ENCODE results near the gene TEX13A.

TEX13A gene, protein sequence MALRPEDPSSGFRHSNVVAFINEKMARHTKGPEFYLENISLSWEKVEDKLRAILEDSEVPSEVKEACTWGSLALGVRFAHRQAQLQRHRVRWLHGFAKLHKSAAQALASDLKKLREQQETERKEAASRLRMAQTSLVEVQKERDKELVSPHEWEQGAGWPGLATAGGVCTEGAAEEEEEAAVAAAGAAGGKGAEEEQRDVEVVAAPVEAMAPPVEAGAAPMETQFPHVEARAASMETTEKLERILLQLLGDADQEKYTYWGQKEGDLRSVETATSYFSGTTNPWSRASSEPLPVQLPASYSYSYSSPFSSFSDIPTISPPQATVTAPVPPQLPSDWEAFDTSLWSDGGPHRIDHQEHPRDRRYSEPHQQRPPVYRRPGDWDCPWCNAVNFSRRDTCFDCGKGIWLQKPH

DNA sequence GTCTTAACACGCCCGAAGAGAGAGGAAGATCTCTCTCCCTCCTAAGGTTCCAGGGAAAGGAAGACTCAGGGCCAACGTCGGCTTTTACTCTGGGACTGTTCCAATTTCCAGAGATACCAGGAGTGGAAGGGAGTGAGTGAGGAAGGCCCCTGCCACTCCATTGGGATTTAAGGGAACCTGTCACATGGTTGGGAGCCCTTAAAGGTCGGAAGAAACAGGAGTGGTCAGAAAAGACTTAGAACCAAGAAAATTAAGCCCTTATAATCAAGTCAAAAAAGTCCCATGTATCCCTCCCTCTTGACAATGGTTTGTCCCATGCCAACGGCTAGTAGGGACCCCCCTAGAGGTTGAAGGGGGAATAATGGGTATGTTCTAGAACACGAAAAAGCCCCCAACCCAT, at the start of gene TEX13A:
TSS of gene TEX13A (minus strand) at position 59 of the 400 bp plus-strand sequence. CDS start 297 bp downstream, outside the sequence.
- Histone ChIP-seq H3K36me3 (no peaks in the 10 kb centered on the region), H3K27ac (no peak within 1 kb of the TSS), H3K4me3 (ENCODE audit: low read depth in 1 of 2, low read length in 1 of 2) (no peak within 1 kb of the TSS), H3K4me1 (ENCODE audit: control insufficient read depth in 1 of 2, insufficient read depth in 1 of 2, low read depth in 1 of 2, low read length in 1 of 2) (no peaks in the 10 kb centered on the region), H3K27me3 (no peaks in the 10 kb centered on the region), H3K9me3 (no peaks in the 10 kb centered on the region)
- TF ChIP-seq, protein P1, sequence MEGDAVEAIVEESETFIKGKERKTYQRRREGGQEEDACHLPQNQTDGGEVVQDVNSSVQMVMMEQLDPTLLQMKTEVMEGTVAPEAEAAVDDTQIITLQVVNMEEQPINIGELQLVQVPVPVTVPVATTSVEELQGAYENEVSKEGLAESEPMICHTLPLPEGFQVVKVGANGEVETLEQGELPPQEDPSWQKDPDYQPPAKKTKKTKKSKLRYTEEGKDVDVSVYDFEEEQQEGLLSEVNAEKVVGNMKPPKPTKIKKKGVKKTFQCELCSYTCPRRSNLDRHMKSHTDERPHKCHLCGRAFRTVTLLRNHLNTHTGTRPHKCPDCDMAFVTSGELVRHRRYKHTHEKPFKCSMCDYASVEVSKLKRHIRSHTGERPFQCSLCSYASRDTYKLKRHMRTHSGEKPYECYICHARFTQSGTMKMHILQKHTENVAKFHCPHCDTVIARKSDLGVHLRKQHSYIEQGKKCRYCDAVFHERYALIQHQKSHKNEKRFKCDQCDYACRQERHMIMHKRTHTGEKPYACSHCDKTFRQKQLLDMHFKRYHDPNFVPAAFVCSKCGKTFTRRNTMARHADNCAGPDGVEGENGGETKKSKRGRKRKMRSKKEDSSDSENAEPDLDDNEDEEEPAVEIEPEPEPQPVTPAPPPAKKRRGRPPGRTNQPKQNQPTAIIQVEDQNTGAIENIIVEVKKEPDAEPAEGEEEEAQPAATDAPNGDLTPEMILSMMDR (IDR thresholded peaks at IDR 0.05), result no peak

- Histone ChIP-seq H3K4me1 (ENCODE audit: control insufficient read depth in 1 of 2, insufficient read depth in 1 of 2, low read depth in 1 of 2, low read length in 1 of 2) (no peaks in the 10 kb centered on the region), H3K4me3 (ENCODE audit: low read depth in 1 of 2, low read length in 1 of 2) (no peak overlapping the region), H3K27me3 (no peaks in the 10 kb centered on the region), H3K27ac (no peak overlapping the region), H3K9me3 (no peaks in the 10 kb centered on the region), H3K36me3 (no peaks in the 10 kb centered on the region)
- TF ChIP-seq, protein P1 (IDR thresholded peaks at IDR 0.05), result no peak
Observed at GRCh38 chrX:105269386-105269785, 48.9 kb upstream of the TEX13A start.

DNA sequence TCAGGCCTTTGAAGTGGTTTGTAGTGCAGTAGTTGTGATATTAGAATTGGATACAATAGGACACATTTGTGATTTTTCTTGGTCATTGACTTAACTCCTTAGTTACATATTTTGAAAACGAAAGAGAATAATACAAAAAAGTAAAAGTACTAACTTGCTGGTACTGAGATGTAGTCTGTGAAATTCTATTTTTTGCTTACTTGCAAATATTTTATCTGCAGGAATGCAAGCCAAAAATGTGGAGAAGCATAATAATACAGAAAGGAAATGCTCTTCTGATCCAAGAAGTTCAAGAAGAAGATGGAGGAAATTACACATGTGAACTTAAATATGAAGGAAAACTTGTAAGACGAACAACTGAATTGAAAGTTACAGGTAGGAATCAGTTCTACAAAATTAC, 46.7 kb upstream of the TEX13A start:
- no peak overlapping the region for H3K27ac ChIP-seq
- no peaks in the 10 kb centered on the region for H3K36me3 ChIP-seq
- H3K27me3 ChIP-seq, result no peaks in the 10 kb centered on the region
- TF ChIP-seq, protein P1 (IDR thresholded peaks at IDR 0.05), result no peak
- no peaks in the 10 kb centered on the region for H3K4me1 ChIP-seq (ENCODE audit: control insufficient read depth in 1 of 2, insufficient read depth in 1 of 2, low read depth in 1 of 2, low read length in 1 of 2)
- no peaks in the 10 kb centered on the region for H3K9me3 ChIP-seq
- H3K4me3 ChIP-seq (ENCODE audit: low read depth in 1 of 2, low read length in 1 of 2), result no peak overlapping the region

GRCh38 chrX:105266456-105266855, 46.0 kb upstream of the TEX13A start:
- Histone ChIP-seq H3K27me3 (no peaks in the 10 kb centered on the region), H3K4me3 (ENCODE audit: low read depth in 1 of 2, low read length in 1 of 2) (no peak overlapping the region), H3K4me1 (ENCODE audit: control insufficient read depth in 1 of 2, insufficient read depth in 1 of 2, low read depth in 1 of 2, low read length in 1 of 2) (no peaks in the 10 kb centered on the region), H3K36me3 (no peaks in the 10 kb centered on the region), H3K27ac (no peak overlapping the region), H3K9me3 (no peaks in the 10 kb centered on the region)
- TF ChIP-seq, protein P1 (IDR thresholded peaks at IDR 0.05), result no peak

DNA sequence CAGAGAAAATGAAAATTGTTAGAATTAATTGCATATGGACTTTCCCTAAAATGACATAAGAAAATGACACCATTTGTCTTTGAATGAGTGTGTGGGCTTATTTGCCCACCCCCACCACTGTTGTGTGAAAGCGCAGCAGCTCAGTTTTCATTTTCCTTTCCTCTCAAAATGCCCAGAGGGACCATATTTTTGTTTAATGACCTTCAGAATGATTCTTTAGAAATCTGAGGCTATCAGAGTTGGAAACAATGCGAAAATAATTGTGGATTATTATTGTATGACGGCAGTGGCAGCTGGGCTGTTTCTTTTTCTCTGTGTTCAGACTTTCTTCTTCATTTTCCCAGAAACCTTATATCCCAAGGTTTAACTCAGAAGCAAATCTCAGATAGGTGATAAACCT, 44.6 kb upstream of the TEX13A start:
- TF ChIP-seq, protein P1 (IDR thresholded peaks at IDR 0.05), result no peak
- Histone ChIP-seq H3K9me3 (no peaks in the 10 kb centered on the region), H3K4me3 (ENCODE audit: low read depth in 1 of 2, low read length in 1 of 2) (no peak overlapping the region), H3K36me3 (no peaks in the 10 kb centered on the region), H3K27me3 (no peaks in the 10 kb centered on the region), H3K4me1 (ENCODE audit: control insufficient read depth in 1 of 2, insufficient read depth in 1 of 2, low read depth in 1 of 2, low read length in 1 of 2) (no peaks in the 10 kb centered on the region), H3K27ac (no peak overlapping the region)

All from neutrophil (primary cell).